Lower lobe of right lung (tissue), 2 donors: ENCODE results near the gene ANKRD23. TPM values are rescaled to one million over a fixed set of nuclear protein-coding genes. Genes with fewer than 3 reads are reported as not detected.
A peak's percentile ranks its signal among the peaks of the same experiment; 100 is the strongest.
"Not testable (repeated sequence)": the region's sequence is repeated elsewhere in the genome, so short reads cannot be mapped to it uniquely, and the experiment has no call there.

ENCODE experiments used
- ATAC-seq, 2 donors: fragments of 200-7000 bp; cut with Tn5 transposase; one replicate each; pipeline ENCODE4 v1.9.1; 2020 to 2022; ENCODE audit warnings: mild to moderate bottlenecking in 2 of 2, moderate library complexity in 2 of 2
- DNase-seq: peaks from one replicate; pipeline ENCODE4 v3.0.0-alpha.2; 2020
- H3K27ac ChIP-seq: fragments of 200-600 bp; one replicate; pipeline ENCODE4 v1.8.0; 2022
- H3K27me3 ChIP-seq: fragments of 200-600 bp; one replicate; pipeline ENCODE4 v1.8.0; 2022; ENCODE audit warnings: low read depth
- H3K36me3 ChIP-seq: fragments of 200-600 bp; one replicate; pipeline ENCODE4 v1.8.0; 2022; ENCODE audit warnings: mild to moderate bottlenecking
- H3K4me1 ChIP-seq: fragments of 200-600 bp; one replicate; pipeline ENCODE4 v1.8.0; 2022
- H3K4me3 ChIP-seq: fragments of 200-600 bp; one replicate; pipeline ENCODE4 v1.8.0; 2022; ENCODE audit warnings: mild to moderate bottlenecking
- H3K9me3 ChIP-seq: fragments of 200-600 bp; one replicate; pipeline ENCODE4 v1.8.0; 2022
- intact Hi-C: fragments of 100-400 bp; cut with DNase I; formaldehyde crosslinking; loops from one replicate; pipeline ENCODE4 v1.11.0; 2022
- total RNA-seq: library from RNA; stranded (reverse); fragmentation: NEBNext Ultra II Directional; extraction: Animal tissue kit (Norgen Biotek cat#: 25700); gene quantifications from one replicate; pipeline ENCODE4 v1.2.1, GENCODE V29; 2021
- TF ChIP-seq, protein P1 (sequence below): fragments of 200-600 bp; IDR thresholded peaks from one replicate; pipeline ENCODE4 v1.8.0; 2022; ENCODE audit warnings: antibody characterized with exemption, mild to moderate bottlenecking
- donor health status: DM: no; HTN: yes; CAD: no; lungs with severe emphysema.

Gene ANKRD23
- total RNA-seq, 1 donor from 2014 or later, result 3.5 TPM

DNA sequence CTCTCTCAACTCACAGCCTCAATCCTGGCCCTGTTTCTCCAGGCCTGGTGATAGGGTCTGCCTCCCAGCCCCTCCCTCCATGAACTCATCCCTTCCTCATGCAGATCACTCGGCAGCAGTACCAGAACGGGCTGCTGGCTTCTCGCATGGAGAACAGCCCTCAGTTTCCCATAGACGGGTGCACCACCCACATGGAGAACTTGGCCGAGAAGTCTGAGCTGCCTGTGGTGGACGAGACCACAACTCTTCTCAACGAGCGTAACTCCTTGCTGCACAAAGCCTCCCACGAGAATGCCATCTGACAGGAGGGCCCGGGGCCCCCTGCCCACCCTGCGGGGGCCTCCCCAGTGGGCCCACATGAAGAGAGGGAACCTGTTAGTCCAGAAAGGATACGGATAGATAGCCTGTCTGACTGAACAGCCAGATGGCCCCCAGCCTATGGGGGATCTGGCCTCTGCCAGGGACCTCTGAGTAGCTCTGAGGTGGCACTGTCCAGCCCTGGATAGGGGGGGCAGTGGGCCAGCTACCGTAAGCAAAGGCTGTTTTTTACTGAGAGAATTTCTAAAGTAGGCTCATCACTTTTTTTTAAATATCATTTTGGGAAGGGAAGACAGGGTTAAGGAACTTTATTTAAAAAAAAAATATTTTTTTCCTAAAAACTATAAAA lies 34.5 kb downstream of the ANKRD23 start:
- DNase-seq (no peak), ATAC-seq (no peak)
- H3K9me3 ChIP-seq, result no peaks in the 10 kb centered on the region
- H3K4me3 ChIP-seq, result no peak overlapping the region
- no peaks in the 10 kb centered on the region for H3K27me3 ChIP-seq
- H3K27ac ChIP-seq, result no peak overlapping the region
- H3K36me3 ChIP-seq, result peaks cover 19% of the 10 kb centered on the region
- TF ChIP-seq, protein P1, sequence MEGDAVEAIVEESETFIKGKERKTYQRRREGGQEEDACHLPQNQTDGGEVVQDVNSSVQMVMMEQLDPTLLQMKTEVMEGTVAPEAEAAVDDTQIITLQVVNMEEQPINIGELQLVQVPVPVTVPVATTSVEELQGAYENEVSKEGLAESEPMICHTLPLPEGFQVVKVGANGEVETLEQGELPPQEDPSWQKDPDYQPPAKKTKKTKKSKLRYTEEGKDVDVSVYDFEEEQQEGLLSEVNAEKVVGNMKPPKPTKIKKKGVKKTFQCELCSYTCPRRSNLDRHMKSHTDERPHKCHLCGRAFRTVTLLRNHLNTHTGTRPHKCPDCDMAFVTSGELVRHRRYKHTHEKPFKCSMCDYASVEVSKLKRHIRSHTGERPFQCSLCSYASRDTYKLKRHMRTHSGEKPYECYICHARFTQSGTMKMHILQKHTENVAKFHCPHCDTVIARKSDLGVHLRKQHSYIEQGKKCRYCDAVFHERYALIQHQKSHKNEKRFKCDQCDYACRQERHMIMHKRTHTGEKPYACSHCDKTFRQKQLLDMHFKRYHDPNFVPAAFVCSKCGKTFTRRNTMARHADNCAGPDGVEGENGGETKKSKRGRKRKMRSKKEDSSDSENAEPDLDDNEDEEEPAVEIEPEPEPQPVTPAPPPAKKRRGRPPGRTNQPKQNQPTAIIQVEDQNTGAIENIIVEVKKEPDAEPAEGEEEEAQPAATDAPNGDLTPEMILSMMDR, result no peak
- peaks cover 8% of the 10 kb centered on the region for H3K4me1 ChIP-seq
- intact Hi-C loops, result no loop called here

DNA sequence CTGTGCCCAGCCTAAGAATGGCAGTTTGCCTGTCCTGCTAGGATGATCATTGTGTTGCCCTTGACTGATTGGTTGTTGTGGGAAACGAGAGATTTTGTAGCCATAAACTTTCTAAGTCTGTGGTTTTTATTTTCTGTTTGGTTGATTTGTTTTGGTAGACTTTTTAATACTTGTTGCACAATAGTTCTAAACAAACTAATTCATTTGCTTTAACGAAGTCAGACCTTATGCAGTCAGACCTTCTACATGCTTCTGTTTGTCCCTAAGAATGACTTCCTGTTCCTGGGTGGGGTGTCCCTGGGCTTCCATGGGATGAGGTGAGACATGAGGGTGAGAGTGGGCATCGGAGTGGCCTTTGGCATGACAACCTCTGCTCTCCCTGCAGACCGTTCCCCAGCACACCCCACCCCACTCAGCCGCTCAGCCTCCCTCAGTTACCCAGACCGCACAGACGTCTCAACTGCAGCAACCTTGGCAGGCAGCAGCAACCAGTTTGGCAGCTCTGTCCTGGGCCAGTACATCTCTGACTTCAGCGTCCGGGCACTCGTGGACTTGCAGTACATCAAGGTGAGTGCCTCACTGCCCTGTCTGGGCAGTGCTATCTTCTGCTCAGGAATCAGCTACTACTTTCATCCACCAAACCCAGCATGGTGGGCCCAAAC lies 35.5 kb downstream of the ANKRD23 start:
- Histone ChIP-seq H3K27ac (no peak overlapping the region), H3K27me3 (no peaks in the 10 kb centered on the region), H3K4me1 (peaks cover 8% of the 10 kb centered on the region), H3K9me3 (no peaks in the 10 kb centered on the region), H3K4me3 (no peak overlapping the region), H3K36me3 (peaks cover 19% of the 10 kb centered on the region)
- TF ChIP-seq, protein P1, result no peak
- DNase-seq (no peak), ATAC-seq (no peak)
- intact Hi-C loops, result no loop called here

DNA sequence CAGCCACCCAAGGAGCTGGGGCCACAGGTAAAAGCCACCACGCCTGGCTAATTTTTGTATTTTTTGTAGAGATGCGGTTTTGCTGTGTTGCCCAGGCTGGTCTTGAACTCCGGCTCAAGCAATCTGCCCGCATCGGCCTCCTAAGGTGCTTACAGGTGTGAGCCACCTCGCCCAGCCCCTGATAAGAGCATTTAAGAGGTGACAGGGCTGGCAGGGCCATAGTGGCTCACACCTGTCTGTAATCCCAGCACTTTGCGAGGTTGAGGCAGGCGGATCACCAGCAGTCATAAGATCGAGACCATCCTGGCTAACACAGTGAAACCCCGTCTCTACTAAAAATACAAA lies 36.7 kb downstream of the ANKRD23 start:
- Histone ChIP-seq H3K4me1 (peaks cover 8% of the 10 kb centered on the region), H3K27ac (peak overlapping the region; percentile 8), H3K27me3 (no peaks in the 10 kb centered on the region), H3K36me3 (peaks cover 26% of the 10 kb centered on the region), H3K9me3 (no peaks in the 10 kb centered on the region), H3K4me3 (no peak overlapping the region)
- intact Hi-C loops, result no loop called here
- TF ChIP-seq, protein P1, result no peak
- DNase-seq, result no peak
- ATAC-seq, result no peak

DNA sequence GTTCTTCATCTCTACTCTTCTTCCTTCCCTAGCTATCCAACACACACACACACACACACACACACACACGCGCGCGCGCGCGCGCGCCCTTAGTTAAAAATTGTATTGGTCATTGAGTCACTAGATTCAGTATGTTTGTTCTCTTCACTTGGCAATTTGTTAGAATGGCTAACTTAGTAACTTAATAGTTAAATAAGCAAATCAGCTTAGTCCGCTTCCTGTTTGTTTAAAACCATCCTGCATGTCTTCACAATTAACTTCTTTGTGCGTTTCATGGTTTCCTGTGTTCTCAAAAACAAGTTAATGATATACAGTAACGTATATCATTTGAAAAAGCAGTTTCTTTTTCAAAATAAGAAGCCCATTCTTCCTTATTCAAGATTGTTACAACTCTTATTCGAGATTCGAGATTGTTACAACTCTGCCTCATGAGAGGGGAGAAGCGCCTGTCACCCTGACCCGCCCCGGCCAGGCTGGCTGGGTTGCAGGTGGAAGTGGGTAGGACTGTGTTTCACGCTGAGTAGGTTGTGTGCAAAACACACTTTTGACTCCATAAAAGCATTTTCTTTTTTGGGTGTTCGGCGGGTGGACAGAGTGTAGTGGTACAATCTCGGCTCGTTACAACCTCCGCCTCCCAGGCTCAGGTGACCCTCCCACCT lies 37.2 kb downstream of the ANKRD23 start:
- TF ChIP-seq, protein P1, result no peak
- Histone ChIP-seq H3K27me3 (no peaks in the 10 kb centered on the region), H3K4me3 (no peak overlapping the region), H3K4me1 (peaks cover 8% of the 10 kb centered on the region), H3K27ac (peak overlapping the region; percentile 8), H3K36me3 (peaks cover 27% of the 10 kb centered on the region), H3K9me3 (no peaks in the 10 kb centered on the region)
- DNase-seq, result no peak
- ATAC-seq, result no peak
- intact Hi-C loops, result no loop called here

GRCh38 chr2:96805946-96806345 lies 37.9 kb downstream of the ANKRD23 start:
- H3K4me1 ChIP-seq, result peaks cover 11% of the 10 kb centered on the region
- H3K4me3 ChIP-seq, H3K27me3 ChIP-seq, ATAC-seq, intact Hi-C loops, DNase-seq, H3K27ac ChIP-seq, H3K9me3 ChIP-seq: not testable (repeated sequence)
- peaks cover 27% of the 10 kb centered on the region for H3K36me3 ChIP-seq

DNA sequence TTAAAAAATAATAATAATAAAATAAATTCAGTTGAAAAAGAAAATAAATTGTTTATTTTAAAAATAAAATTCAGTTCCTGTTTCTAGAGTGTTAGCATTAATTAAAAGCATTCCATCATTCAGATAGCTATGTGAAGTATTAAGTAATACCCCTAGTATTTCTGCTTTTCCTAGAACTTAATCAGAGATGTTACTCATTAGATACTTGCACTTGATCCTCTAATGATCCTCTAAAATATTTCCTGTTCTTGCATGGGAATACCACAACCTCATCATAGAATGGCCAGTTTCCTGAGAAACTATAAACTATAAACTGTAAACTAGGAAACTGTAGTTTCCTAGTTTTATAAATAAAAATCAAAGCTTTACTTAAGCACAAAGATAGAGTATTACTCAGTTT lies 38.8 kb downstream of the ANKRD23 start:
- Histone ChIP-seq H3K9me3 (no peaks in the 10 kb centered on the region), H3K4me3 (no peak overlapping the region), H3K4me1 (peaks cover 16% of the 10 kb centered on the region), H3K27ac (no peak overlapping the region), H3K36me3 (peaks cover 23% of the 10 kb centered on the region), H3K27me3 (no peaks in the 10 kb centered on the region)
- intact Hi-C loops, result no loop called here
- TF ChIP-seq, protein P1, result no peak
- no peak for ATAC-seq
- DNase-seq, result no peak
